HepG2 (cell line): ENCODE data around the gene LINGO3. TPM values are rescaled to one million over a fixed set of nuclear protein-coding genes. Genes with fewer than 3 reads are reported as not detected.

Experiments
- ELF3 ChIP-seq: IDR thresholded peaks from 2 replicates; pipeline ENCODE4 v1.6.1; 2016; ENCODE audit warnings: missing genetic modification reagents, missing compliant biosample characterization
- FOXA3 ChIP-seq: IDR thresholded peaks from 2 replicates; pipeline ENCODE4 v1.6.1; 2016; ENCODE audit warnings: missing genetic modification reagents, missing compliant biosample characterization
- FOXP1 ChIP-seq, 2 experiments: fragments of 450-650 bp in 1 of 2; IDR thresholded peaks; 2 replicates each; pipeline ENCODE4 v1.6.1; 2017 to 2018; ENCODE audit warnings: antibody characterized with exemption in 1 of 2
- MYC ChIP-seq: sonication (generic); formaldehyde crosslinking; IDR thresholded peaks from 2 replicates; pipeline ENCODE4 v1.9.0; 2021; ENCODE audit warnings: missing genetic modification reagents, borderline replicate concordance
- POLR2A ChIP-seq, 2 experiments: IDR thresholded peaks; 2 replicates each; pipeline ENCODE4 v1.6.1; 2011; ENCODE audit warnings: low read depth in 2 of 2, low read length in 2 of 2, mild to moderate bottlenecking in 1 of 2, moderate library complexity in 1 of 2; ENCODE audit not compliant: insufficient read depth in 1 of 2
- THAP11 ChIP-seq: IDR thresholded peaks from 2 replicates; pipeline ENCODE4 v1.6.1; 2016; ENCODE audit warnings: missing biosample characterization, missing genetic modification reagents
- ZFP36L2 ChIP-seq: sonication (generic); formaldehyde crosslinking; IDR thresholded peaks from 2 replicates; pipeline ENCODE4 v1.4.0; 2020; ENCODE audit warnings: missing genetic modification reagents
- ZNF251 ChIP-seq: sonication (generic); formaldehyde crosslinking; IDR thresholded peaks from 2 replicates; pipeline ENCODE4 v1.9.0; 2021; ENCODE audit warnings: mild to moderate bottlenecking, missing genetic modification reagents
- ZNF30 ChIP-seq: sonication (generic); formaldehyde crosslinking; IDR thresholded peaks from 2 replicates; pipeline ENCODE4 v1.5.0; 2020; ENCODE audit warnings: mild to moderate bottlenecking, missing genetic modification reagents
- ZNF558 ChIP-seq: sonication (generic); formaldehyde crosslinking; IDR thresholded peaks from 2 replicates; pipeline ENCODE4 v1.9.0; 2022; ENCODE audit warnings: mild to moderate bottlenecking, missing genetic modification reagents, borderline replicate concordance
- ZNF562 ChIP-seq: sonication (generic); formaldehyde crosslinking; IDR thresholded peaks from 2 replicates; pipeline ENCODE4 v1.8.0; 2022; ENCODE audit warnings: missing genetic modification reagents, borderline replicate concordance
- ZNF616 ChIP-seq: sonication (generic); formaldehyde crosslinking; IDR thresholded peaks from 2 replicates; pipeline ENCODE4 v1.5.0; 2020; ENCODE audit warnings: low read depth, mild to moderate bottlenecking, missing genetic modification reagents
- ZNF687 ChIP-seq: sonication (generic); formaldehyde crosslinking; IDR thresholded peaks from 2 replicates; pipeline ENCODE4 v1.5.1; 2020; ENCODE audit warnings: mild to moderate bottlenecking, missing genetic modification reagents, moderate library complexity
- ZNF75D ChIP-seq: sonication (generic); formaldehyde crosslinking; IDR thresholded peaks from 2 replicates; pipeline ENCODE4 v1.8.1; 2023; ENCODE audit warnings: missing genetic modification reagents, mild to moderate bottlenecking, borderline replicate concordance
- ZNF766 ChIP-seq: sonication (generic); formaldehyde crosslinking; IDR thresholded peaks from 2 replicates; pipeline ENCODE4 v1.5.0; 2020; ENCODE audit warnings: missing genetic modification reagents, borderline replicate concordance
- ZSCAN20 ChIP-seq: sonication (generic); formaldehyde crosslinking; IDR thresholded peaks from 2 replicates; pipeline ENCODE4 v1.4.0; 2020; ENCODE audit warnings: missing genetic modification reagents, mild to moderate bottlenecking, borderline replicate concordance
- ZSCAN21 ChIP-seq: sonication (generic); formaldehyde crosslinking; IDR thresholded peaks from 2 replicates; pipeline ENCODE4 v1.8.0; 2022; ENCODE audit warnings: mild to moderate bottlenecking, missing genetic modification reagents, moderate library complexity, borderline replicate concordance
- ZUFSP ChIP-seq: sonication (generic); formaldehyde crosslinking; IDR thresholded peaks from 2 replicates; pipeline ENCODE4 v1.9.0; 2021; ENCODE audit warnings: missing genetic modification reagents, mild to moderate bottlenecking, borderline replicate concordance
- polyA plus RNA-seq, 8 experiments: library from polyadenylated mRNA; depleted of rRNA in 3 of 8; stranded (reverse) in 7 of 8; unstranded in 1 of 8; fragments of >200 nt; fragmentation: Illumina TruSeq in 4 of 8; extraction: Trizol in 4 of 8; gene quantifications; 2 replicates each; pipeline versions ENCODE4 v1.2.1 to v1.2.3, GENCODE V29; 2011 to 2016; ENCODE audit warnings: low read depth in 4 of 8, missing spikeins in 1 of 8, mixed read lengths in 1 of 8; ENCODE audit not compliant: insufficient read depth in 1 of 8
- total RNA-seq, 5 experiments: library from RNA; depleted of rRNA; stranded (reverse); fragments of >200 nt; fragmentation: Illumina TruSeq; extraction: Trizol; gene quantifications; 2 replicates each; pipeline ENCODE4 v1.2.3, GENCODE V29; 2016; ENCODE audit warnings: low read depth in 1 of 5
- TF ChIP-seq, protein P1 (sequence below): sonication (generic); formaldehyde crosslinking; IDR thresholded peaks from 2 replicates; pipeline ENCODE4 v1.8.1; 2022; ENCODE audit warnings: low read depth, mild to moderate bottlenecking, missing genetic modification reagents

The LINGO3 gene
- total and polyA plus RNA-seq, 2 of the 13 experiments (the other 11 are each of a cell fraction or from before 2014, with no cell fraction given) = not detected

DNA sequence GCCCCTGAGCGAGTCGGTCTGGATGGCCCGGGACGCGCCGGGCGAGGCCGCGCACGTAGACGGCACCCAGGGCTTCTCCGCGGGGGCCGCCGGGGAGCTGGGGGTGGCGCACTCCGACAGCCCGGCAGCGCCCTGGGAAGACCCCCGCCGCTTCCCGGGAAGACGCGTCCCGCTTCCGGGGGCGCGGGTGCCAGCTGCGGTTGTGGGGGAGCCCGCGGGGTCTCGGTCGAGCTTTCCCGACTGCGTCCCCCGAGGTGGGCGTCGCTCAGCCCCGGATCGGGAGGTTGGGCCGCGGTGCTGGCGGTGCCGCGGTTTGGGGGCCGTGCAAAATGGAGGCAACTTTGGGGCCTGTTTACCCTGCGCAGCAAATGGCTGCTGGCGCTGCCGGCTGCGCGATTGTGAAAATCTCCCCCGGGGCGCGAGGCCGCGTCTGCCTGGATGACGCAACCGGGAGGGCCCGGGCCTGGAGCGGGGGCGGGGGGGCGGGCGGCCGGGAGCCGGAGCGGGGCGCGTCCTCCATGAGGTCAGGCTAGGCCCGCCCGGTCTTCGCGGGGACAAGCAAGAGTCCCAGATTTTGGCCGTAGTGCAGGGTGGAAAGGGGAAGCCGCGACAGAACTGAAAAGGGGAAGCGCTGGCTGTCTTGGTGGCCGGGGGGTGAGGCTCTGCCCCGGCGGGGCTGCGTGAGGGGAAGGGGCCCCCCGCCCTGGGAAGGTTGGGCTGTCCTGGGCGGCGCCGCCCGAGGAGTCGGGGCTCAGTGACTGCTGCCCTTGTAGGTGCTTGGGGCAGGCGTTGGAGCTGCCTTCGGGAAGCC is 37.3 kb downstream of the LINGO3 start (continued):
- TF ChIP-seq ZNF687 (peak; percentile 64; the same call in 1 of the 2 replicates), ZNF75D (CRISPR knock-in tag) (no peak), ZNF616 (CRISPR knock-in tag) (no peak), FOXP1 (IDR thresholded peaks at IDR 0.05) (no peak), FOXP1 (CRISPR knock-in tag; IDR thresholded peaks at IDR 0.05) (no peak), ZUFSP (CRISPR knock-in tag) (0 out of 2 replicates have a peak, but pooled peaks have one; percentile 57), FOXA3 (CRISPR knock-in tag) (peak; percentile 37; the same call in 1 of the 2 replicates), ZNF558 (peak; percentile 35; the same call in 1 of the 2 replicates), ZNF562 (CRISPR knock-in tag) (no peak), MYC (peak; percentile 43; the same call in 1 of the 2 replicates), ZNF251 (CRISPR knock-in tag) (no peak), ZSCAN21 (no peak), THAP11 (peak; percentile 41; the same call in 1 of the 2 replicates), ZNF766 (CRISPR knock-in tag) (0 out of 2 replicates have a peak, but pooled peaks have one; percentile 31), POLR2A (IDR thresholded peaks at IDR 0.05; ENCODE audit: insufficient read depth in 1 of 2, low read depth in 2 of 2, low read length in 2 of 2) (0 out of 4 replicates have a peak, but pooled peaks of 1 of the 2 experiments have one; percentile 2), ZFP36L2 (no peak), ZNF30 (CRISPR knock-in tag) (peak; percentile 59; the same call in 1 of the 2 replicates), ELF3 (CRISPR knock-in tag) (no peak), ZSCAN20 (peak; percentile 55)
- TF ChIP-seq, protein P1, sequence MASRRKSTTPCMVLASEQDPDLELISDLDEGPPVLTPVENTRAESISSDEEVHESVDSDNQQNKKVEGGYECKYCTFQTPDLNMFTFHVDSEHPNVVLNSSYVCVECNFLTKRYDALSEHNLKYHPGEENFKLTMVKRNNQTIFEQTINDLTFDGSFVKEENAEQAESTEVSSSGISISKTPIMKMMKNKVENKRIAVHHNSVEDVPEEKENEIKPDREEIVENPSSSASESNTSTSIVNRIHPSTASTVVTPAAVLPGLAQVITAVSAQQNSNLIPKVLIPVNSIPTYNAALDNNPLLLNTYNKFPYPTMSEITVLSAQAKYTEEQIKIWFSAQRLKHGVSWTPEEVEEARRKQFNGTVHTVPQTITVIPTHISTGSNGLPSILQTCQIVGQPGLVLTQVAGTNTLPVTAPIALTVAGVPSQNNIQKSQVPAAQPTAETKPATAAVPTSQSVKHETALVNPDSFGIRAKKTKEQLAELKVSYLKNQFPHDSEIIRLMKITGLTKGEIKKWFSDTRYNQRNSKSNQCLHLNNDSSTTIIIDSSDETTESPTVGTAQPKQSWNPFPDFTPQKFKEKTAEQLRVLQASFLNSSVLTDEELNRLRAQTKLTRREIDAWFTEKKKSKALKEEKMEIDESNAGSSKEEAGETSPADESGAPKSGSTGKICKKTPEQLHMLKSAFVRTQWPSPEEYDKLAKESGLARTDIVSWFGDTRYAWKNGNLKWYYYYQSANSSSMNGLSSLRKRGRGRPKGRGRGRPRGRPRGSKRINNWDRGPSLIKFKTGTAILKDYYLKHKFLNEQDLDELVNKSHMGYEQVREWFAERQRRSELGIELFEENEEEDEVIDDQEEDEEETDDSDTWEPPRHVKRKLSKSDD (CRISPR knock-in tag) = 0 out of 2 replicates have a peak, but pooled peaks have one; percentile 24
